NT2/D1 (cell line): ENCODE data around the gene CABLES2.

Source experiments
- SUZ12 ChIP-seq: IDR thresholded peaks from 2 replicates; pipeline ENCODE4 v1.6.1; 2011; ENCODE audit not compliant: insufficient read length, insufficient read depth; ENCODE audit errors: extremely low read depth
- YY1 ChIP-seq: IDR thresholded peaks from 2 replicates; pipeline ENCODE4 v1.6.1; 2011; ENCODE audit not compliant: insufficient read length, insufficient read depth
- ZNF274 ChIP-seq: IDR thresholded peaks from 2 replicates; pipeline ENCODE4 v1.6.1; 2011; ENCODE audit warnings: mild to moderate bottlenecking, low read depth, low read length

GRCh38 chr20:62441987-62442539 is 35.0 kb upstream of the CABLES2 start:
- TF ChIP-seq ZNF274 (no peak), YY1 (no peak), SUZ12 (no peak)
